Sigmoid colon (tissue), 7 donors: ENCODE results near the gene TF. TPM values are rescaled to one million over a fixed set of nuclear protein-coding genes. Genes with fewer than 3 reads are reported as not detected.

Source experiments
- DNase-seq: peaks from one replicate; pipeline ENCODE4 v3.0.0-alpha.2; 2019
- H3K27ac ChIP-seq, 4 donors: fragments of 200-600 bp; sonication (generic); one replicate each; pipeline ENCODE4 v1.5.1; 2016 to 2019; ENCODE audit warnings: mild to moderate bottlenecking in 1 of 4
- H3K27me3 ChIP-seq, 3 donors: fragments of 200-600 bp; sonication (generic); one replicate each; pipeline ENCODE4 v1.5.1; 2019; ENCODE audit warnings: mild to moderate bottlenecking in 1 of 3
- H3K36me3 ChIP-seq, 4 donors: fragments of 200-600 bp; sonication (generic); one replicate each; pipeline ENCODE4 v1.5.1; 2016 to 2019
- H3K4me1 ChIP-seq, 4 donors: fragments of 200-600 bp; sonication (generic); one replicate each; pipeline ENCODE4 v1.5.1; 2017 to 2019
- H3K4me3 ChIP-seq, 4 donors: fragments of 200-600 bp; sonication (generic); one replicate each; pipeline ENCODE4 v1.5.1; 2017 to 2019; ENCODE audit warnings: mild to moderate bottlenecking in 2 of 4, moderate library complexity in 1 of 4
- H3K9me3 ChIP-seq, 4 donors: fragments of 200-600 bp in 3 of 4; sonication (generic) in 3 of 4; one replicate each; pipeline versions ENCODE4 v1.5.1 to v1.6.1; 2013 to 2019
- CTCF ChIP-seq, 4 experiments: fragments of 450-650 bp in 3 of 4; fragments of 200-600 bp in 1 of 4; IDR thresholded peaks; one replicate each; pipeline ENCODE4 v1.5.1; 2016 to 2019; ENCODE audit warnings: antibody characterized with exemption in 4 of 4, mild to moderate bottlenecking in 3 of 4, moderate library complexity in 2 of 4
- EP300 ChIP-seq, 4 donors: sonication (generic); formaldehyde crosslinking; IDR thresholded peaks; one replicate each; pipeline ENCODE4 v1.6.1; 2017; ENCODE audit warnings: antibody characterized with exemption in 4 of 4
- POLR2A ChIP-seq, 2 donors: fragments of 450-650 bp; IDR thresholded peaks; one replicate each; pipeline ENCODE4 v1.6.1; 2016; ENCODE audit warnings: antibody characterized with exemption in 2 of 2, mild to moderate bottlenecking in 2 of 2, moderate library complexity in 2 of 2
- POLR2AphosphoS5 ChIP-seq, 4 donors: sonication (generic); formaldehyde crosslinking; IDR thresholded peaks; one replicate each; pipeline ENCODE4 v1.6.1; 2017; ENCODE audit warnings: antibody characterized with exemption in 4 of 4
- WGBS, 2 donors: extraction: QIAGEN DNeasy Blood & Tissue Kit; methylation state at CpG; one replicate each; pipeline ENCODE4 v1.1.7; 2013; 5-methylcytosine and 5-hydroxymethylcytosine counted together
- intact Hi-C: fragments of 100-400 bp; cut with DNase I; formaldehyde crosslinking; loops from one replicate; pipeline ENCODE4 v1.15.1; 2023
- polyA plus RNA-seq, 3 donors: library from polyadenylated mRNA; stranded (reverse); fragments of 200-250 nt; gene quantifications; one replicate each; pipeline ENCODE4 v1.2.3, GENCODE V29; 2013
- total RNA-seq, 4 donors: library from RNA; depleted of rRNA; stranded (reverse); fragments of >200 nt; gene quantifications; one replicate each; pipeline ENCODE4 v1.1.0, GENCODE V29; 2016
- donor health status: healthy with polysubstance abuse.
- donor health status: Bipolar disorder and iron deficiency.
- donor health status: healthy.

Gene TF
- total and polyA plus RNA-seq, 7 donors, result under 0.01 to 14.8 (median 1.8) TPM

- no peak for DNase-seq
- H3K27me3 ChIP-seq, result no peaks in the 10 kb centered on the region
- H3K36me3 ChIP-seq, result peaks cover 10 to 91% (median 16%) of the 10 kb centered on the region in 4 donors
- H3K4me1 ChIP-seq, result no peaks in the 10 kb centered on the region
- intact Hi-C loops, result no loop called here
- no peaks in the 10 kb centered on the region for H3K9me3 ChIP-seq
- H3K27ac ChIP-seq, result no peak overlapping the region
- 88 to 89% methylated on average over 2 of the region's 2 CpGs for WGBS, 2 donors
- TF ChIP-seq CTCF (IDR thresholded peaks at IDR 0.05) (no peak), POLR2A (IDR thresholded peaks at IDR 0.05) (no peak), EP300 (IDR thresholded peaks at IDR 0.05) (no peak), POLR2AphosphoS5 (IDR thresholded peaks at IDR 0.05) (no peak)
- H3K4me3 ChIP-seq, result no peak overlapping the region
Measured at GRCh38 chr3:133815386-133815785, 69.2 kb downstream of the TF start.

- WGBS, 2 donors, result 96% methylated on average over 4 of the region's 4 CpGs
- Histone ChIP-seq H3K27me3 (no peaks in the 10 kb centered on the region), H3K9me3 (no peaks in the 10 kb centered on the region), H3K4me3 (no peak overlapping the region), H3K4me1 (no peaks in the 10 kb centered on the region), H3K27ac (no peak overlapping the region), H3K36me3 (peaks cover 11 to 92% (median 20%) of the 10 kb centered on the region in 4 donors)
- TF ChIP-seq EP300 (IDR thresholded peaks at IDR 0.05), result no peak
- TF ChIP-seq CTCF (IDR thresholded peaks at IDR 0.05), result no peak
- TF ChIP-seq POLR2A (IDR thresholded peaks at IDR 0.05), result no peak
- intact Hi-C loops, result no loop called here
- no peak for DNase-seq
Measured at GRCh38 chr3:133820129-133820528, 73.9 kb downstream of the TF start.

GRCh38 chr3:133820889-133821675 is 74.9 kb downstream of the TF start:
- Histone ChIP-seq H3K27me3 (no peaks in the 10 kb centered on the region), H3K36me3 (peaks cover 11 to 84% (median 18%) of the 10 kb centered on the region in 4 donors), H3K9me3 (no peaks in the 10 kb centered on the region), H3K27ac (no peak overlapping the region), H3K4me3 (no peak overlapping the region), H3K4me1 (no peaks in the 10 kb centered on the region)
- TF ChIP-seq EP300 (IDR thresholded peaks at IDR 0.05) (no peak), POLR2AphosphoS5 (IDR thresholded peaks at IDR 0.05) (no peak), CTCF (IDR thresholded peaks at IDR 0.05) (no peak), POLR2A (IDR thresholded peaks at IDR 0.05) (no peak)
- no peak for DNase-seq
- WGBS, 2 donors, result 87 to 90% methylated on average over 3 of the region's 3 CpGs
- intact Hi-C loops, result no loop called here

- Histone ChIP-seq H3K36me3 (peaks cover 11 to 75% (median 18%) of the 10 kb centered on the region in 4 donors), H3K27ac (no peak overlapping the region), H3K4me1 (no peaks in the 10 kb centered on the region), H3K9me3 (no peaks in the 10 kb centered on the region), H3K27me3 (no peaks in the 10 kb centered on the region), H3K4me3 (no peak overlapping the region)
- DNase-seq, result no peak
- 84 to 86% methylated on average over 8 of the region's 8 CpGs for WGBS, 2 donors
- intact Hi-C loops, result no loop called here
- no peak for TF ChIP-seq POLR2AphosphoS5 (IDR thresholded peaks at IDR 0.05)
- TF ChIP-seq POLR2A (IDR thresholded peaks at IDR 0.05), result no peak
- TF ChIP-seq CTCF (IDR thresholded peaks at IDR 0.05), result no peak
- TF ChIP-seq EP300 (IDR thresholded peaks at IDR 0.05), result no peak
Measured at GRCh38 chr3:133821767-133822638, 75.8 kb downstream of the TF start.
